T-cell (primary cell): ENCODE data around the gene SPECC1. TPM values are rescaled to one million over a fixed set of nuclear protein-coding genes. Genes with fewer than 3 reads are reported as not detected.

Experiments
- ATAC-seq, 4 experiments: fragments of 200-7000 bp in 3 of 4; fragments of 150-1000 bp in 1 of 4; cut with Tn5 transposase; replicated peaks in 1 of 4; 1 replicate in 3 of 4; 2 replicates in 1 of 4; pipeline ENCODE4 v1.10.0; 2021; ENCODE audit warnings: moderate library complexity in 3 of 4, mild to moderate bottlenecking in 2 of 4, moderate number of reproducible peaks in 1 of 4
- CTCF ChIA-PET, 2 donors: fragments of 300-600 bp; sonication (Branson Sonifier 250); formaldehyde crosslinking; loops; one replicate each; lab custom pipeline; 2022; ENCODE audit warnings: antibody characterized with exemption in 2 of 2; lab: Charles Lee
- POLR2A ChIA-PET, 2 donors: fragments of 300-600 bp; sonication (Branson Sonifier 250); formaldehyde crosslinking; loops; one replicate each; lab custom pipeline; 2022; ENCODE audit warnings: antibody characterized with exemption in 2 of 2; lab: Charles Lee
- DNase-seq, 35 experiments: peaks; one replicate each; pipeline versions ENCODE4 v3.0.0 to v3.0.0-alpha.2; 2013 to 2023
- H3K27ac ChIP-seq: one replicate; pipeline ENCODE4 v1.5.1; 2013; ENCODE audit warnings: low read length
- H3K27me3 ChIP-seq, 2 experiments: replicated peaks in 1 of 2; 1 replicate in 1 of 2; 2 replicates in 1 of 2; pipeline versions ENCODE4 v1.6.1 to v1.7.0; 2013; ENCODE audit warnings: low read length in 1 of 2, mixed read lengths in 1 of 2; ENCODE audit not compliant: control insufficient read depth in 2 of 2, insufficient read depth in 2 of 2; ENCODE audit errors: extremely low read depth in 1 of 2
- H3K36me3 ChIP-seq, 2 donors: 1 replicate in 1 of 2; 2 replicates in 1 of 2; pipeline versions ENCODE4 v1.6.1 to v1.7.0; 2013; ENCODE audit warnings: low read length in 1 of 2; ENCODE audit not compliant: control insufficient read depth in 2 of 2, insufficient read depth in 1 of 2; ENCODE audit errors: extremely low read depth in 1 of 2
- H3K4me1 ChIP-seq, 2 experiments: 1 replicate in 1 of 2; 2 replicates in 1 of 2; pipeline versions ENCODE4 v1.6.1 to v1.7.0; 2013; ENCODE audit warnings: low read length in 2 of 2, mixed read lengths in 1 of 2; ENCODE audit not compliant: insufficient read depth in 2 of 2, control insufficient read depth in 1 of 2; ENCODE audit errors: extremely low read depth in 1 of 2
- H3K4me3 ChIP-seq, 2 donors: 1 replicate in 1 of 2; 2 replicates in 1 of 2; pipeline versions ENCODE4 v1.5.1 to v1.7.0; 2013; ENCODE audit warnings: mild to moderate bottlenecking in 2 of 2, low read length in 1 of 2, moderate library complexity in 1 of 2; ENCODE audit not compliant: control insufficient read depth in 1 of 2; ENCODE audit errors: extremely low read depth in 1 of 2
- H3K9me3 ChIP-seq: 2 replicates; pipeline ENCODE4 v1.7.0; 2013
- H3K27ac Mint-ChIP-seq, 2 donors: one replicate each; pipeline ENCODE4 v1.8.0; 2020 to 2021; ENCODE audit warnings: mild to moderate bottlenecking in 2 of 2, mixed read lengths in 2 of 2
- H3K27me3 Mint-ChIP-seq, 2 donors: one replicate each; pipeline ENCODE4 v1.8.0; 2021 to 2022; ENCODE audit warnings: mixed read lengths in 2 of 2
- H3K36me3 Mint-ChIP-seq: one replicate; pipeline ENCODE4 v1.8.0; 2021; ENCODE audit warnings: mixed read lengths
- H3K4me1 Mint-ChIP-seq, 3 donors: one replicate each; pipeline ENCODE4 v1.8.0; 2020 to 2022; ENCODE audit warnings: mixed read lengths in 3 of 3, mild to moderate bottlenecking in 1 of 3
- H3K4me3 Mint-ChIP-seq, 3 donors: one replicate each; pipeline ENCODE4 v1.8.0; 2020 to 2022; ENCODE audit warnings: mild to moderate bottlenecking in 3 of 3, mixed read lengths in 3 of 3, moderate library complexity in 3 of 3
- H3K9me3 Mint-ChIP-seq, 3 donors: one replicate each; pipeline ENCODE4 v1.8.0; 2020 to 2022; ENCODE audit warnings: mixed read lengths in 3 of 3
- WGBS: methylation state at CpG from one replicate; pipeline ENCODE4 v1.1.5; 2013; ENCODE audit warnings: missing lambda C conversion rate; ENCODE audit not compliant: insufficient coverage; 5-methylcytosine and 5-hydroxymethylcytosine counted together
- total RNA-seq, 35 experiments: library from RNA in 6 of 35; stranded (reverse) in 6 of 35; fragments of 120-200 nt in 1 of 35; gene quantifications; one replicate each; pipeline versions ENCODE4 v1.2.1 to v1.2.4 and lab custom pipeline; 2013 to 2026

SPECC1 gene
- total RNA-seq, 5 donors from 2014 or later (not counting 1 experiment from before 2014, with no cell fraction given): 3.9 to 12.9 (median 6.0) TPM

DNA sequence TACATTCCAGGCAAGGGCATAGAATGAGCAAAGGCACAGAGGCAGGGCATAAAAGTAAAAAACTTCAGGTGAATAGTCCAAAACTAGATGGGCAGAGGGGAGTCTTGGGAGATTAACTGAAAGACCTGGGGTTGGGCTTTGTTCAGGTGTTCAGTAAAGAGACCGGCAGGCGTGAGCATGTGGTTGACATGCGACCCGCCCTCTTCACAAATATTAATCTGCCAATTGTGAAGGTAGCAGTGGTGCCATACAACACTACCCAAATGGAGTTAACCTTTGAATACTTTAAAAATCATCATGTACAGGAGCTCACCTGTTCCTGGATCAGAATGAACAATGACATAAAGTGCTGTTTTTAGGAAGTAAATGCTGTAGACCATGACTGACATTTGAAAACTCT, 232.7 kb downstream of the SPECC1 start:
- DNase-seq (no peak), ATAC-seq (no peak)
- H3K27ac ChIP-seq: no peak overlapping the region
- peaks cover 12 to 13% of the 10 kb centered on the region in 2 experiments for H3K4me1 ChIP-seq
- Mint-ChIP-seq H3K27me3 (no peaks in the 10 kb centered on the region), H3K36me3 (no peaks in the 10 kb centered on the region), H3K27ac (no peak overlapping the region), H3K4me3 (no peak overlapping the region), H3K4me1 (peaks cover 13 to 31% (median 22%) of the 10 kb centered on the region in 3 donors), H3K9me3 (no peaks in the 10 kb centered on the region)
- no peaks in the 10 kb centered on the region for H3K27me3 ChIP-seq
- H3K4me3 ChIP-seq: no peak overlapping the region
- no peaks in the 10 kb centered on the region for H3K9me3 ChIP-seq
- WGBS: no CpG with 5 or more reads among the region's 4 CpGs
- H3K36me3 ChIP-seq: no peaks in the 10 kb centered on the region
- ChIA-PET CTCF (no interaction called here), POLR2A (no interaction called here)

DNA sequence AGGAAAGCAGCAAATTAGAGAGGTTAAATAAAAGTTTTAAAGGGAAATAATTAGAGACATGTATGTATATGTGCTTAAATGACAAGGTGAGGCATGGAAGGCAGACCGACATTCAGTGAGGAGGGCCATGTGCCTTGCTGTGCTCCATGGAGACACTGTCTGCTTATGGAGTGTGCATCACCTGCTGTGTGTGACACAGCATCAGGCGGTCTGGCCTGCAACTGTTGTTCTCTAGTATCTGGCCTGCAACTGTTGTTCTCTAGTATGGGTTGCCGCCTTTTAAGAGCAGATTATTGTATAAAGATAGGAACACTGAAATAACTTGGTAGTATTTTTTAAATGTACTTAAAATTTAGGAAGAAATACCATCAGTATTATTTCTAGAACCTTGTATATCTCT, 233.1 kb downstream of the SPECC1 start:
- CTCF ChIA-PET: no interaction called here
- H3K27ac Mint-ChIP-seq: no peak overlapping the region

GRCh38 chr17:20243524-20243923, 234.4 kb downstream of the SPECC1 start:
- peaks cover 12 to 18% of the 10 kb centered on the region in 2 experiments for H3K4me1 ChIP-seq
- no peak overlapping the region for H3K4me3 Mint-ChIP-seq
- H3K27me3 Mint-ChIP-seq: no peaks in the 10 kb centered on the region
- H3K9me3 ChIP-seq: no peaks in the 10 kb centered on the region
- peaks cover 19 to 46% (median 32%) of the 10 kb centered on the region in 3 donors for H3K4me1 Mint-ChIP-seq
- no peaks in the 10 kb centered on the region for H3K27me3 ChIP-seq
- H3K27ac ChIP-seq: no peak overlapping the region
- no peak for ATAC-seq
- peaks cover 3% of the 10 kb centered on the region for H3K36me3 Mint-ChIP-seq
- H3K4me3 ChIP-seq: no peak overlapping the region
- WGBS: no CpG with 5 or more reads among the region's 1 CpG
- H3K27ac Mint-ChIP-seq: no peak overlapping the region
- no peaks in the 10 kb centered on the region for H3K36me3 ChIP-seq
- no peak for DNase-seq
- no peaks in the 10 kb centered on the region for H3K9me3 Mint-ChIP-seq
- ChIA-PET CTCF (no interaction called here), POLR2A (no interaction called here)

More for the DNA sequence above, 233.1 kb downstream of the SPECC1 start:
- Histone ChIP-seq H3K27me3 (no peaks in the 10 kb centered on the region), H3K36me3 (no peaks in the 10 kb centered on the region), H3K9me3 (no peaks in the 10 kb centered on the region), H3K4me3 (no peak overlapping the region), H3K4me1 (peaks cover 12 to 17% of the 10 kb centered on the region in 2 experiments), H3K27ac (no peak overlapping the region)
- DNase-seq (no peak), ATAC-seq (no peak)
- WGBS: 100% methylated on average over 1 of the region's 3 CpGs
- POLR2A ChIA-PET: no interaction called here
- no peaks in the 10 kb centered on the region for H3K9me3 Mint-ChIP-seq
- no peaks in the 10 kb centered on the region for H3K36me3 Mint-ChIP-seq
- H3K4me1 Mint-ChIP-seq: peaks cover 18 to 35% (median 24%) of the 10 kb centered on the region in 3 donors
- no peak overlapping the region for H3K4me3 Mint-ChIP-seq
- no peaks in the 10 kb centered on the region for H3K27me3 Mint-ChIP-seq

DNA sequence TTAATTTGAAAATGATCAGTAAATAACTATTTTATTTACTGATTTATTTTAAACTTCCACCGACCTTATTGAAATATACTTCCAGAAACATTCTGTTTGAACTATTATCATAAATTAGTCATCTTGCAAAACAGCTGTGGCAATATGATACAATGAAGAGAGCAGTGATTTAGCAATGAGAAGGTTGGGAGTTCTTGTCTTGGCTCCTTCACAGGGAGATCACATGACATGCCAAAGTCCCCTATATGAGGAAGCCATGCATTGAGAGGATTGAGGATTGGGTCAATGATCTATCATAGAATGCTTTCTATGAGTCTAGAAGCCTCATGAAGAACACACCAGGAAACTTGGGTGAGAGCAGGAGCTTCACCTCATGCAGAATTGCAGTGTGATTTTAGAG, 235.5 kb downstream of the SPECC1 start:
- no peak overlapping the region for H3K4me3 ChIP-seq
- ChIA-PET POLR2A (no interaction called here), CTCF (interaction anchor here in 1 of 2 donors (0.9 kb wide), 1 partner anchor 12 kb away, joined by 4 read pairs; no protein-coding TSS in a partner anchor)
- Mint-ChIP-seq H3K27me3 (no peaks in the 10 kb centered on the region), H3K9me3 (peaks cover 0 to 3% (median 0%) of the 10 kb centered on the region in 3 donors), H3K36me3 (peaks cover 5% of the 10 kb centered on the region), H3K4me3 (no peak overlapping the region), H3K4me1 (peaks cover 22 to 51% (median 34%) of the 10 kb centered on the region in 3 donors), H3K27ac (no peak overlapping the region)
- no peak for DNase-seq
- H3K4me1 ChIP-seq: peaks cover 12 to 18% of the 10 kb centered on the region in 2 experiments
- no peak for ATAC-seq
- H3K9me3 ChIP-seq: no peaks in the 10 kb centered on the region
- H3K27ac ChIP-seq: no peak overlapping the region
- H3K27me3 ChIP-seq: no peaks in the 10 kb centered on the region
- no CpG with 5 or more reads among the region's 1 CpG for WGBS
- no peaks in the 10 kb centered on the region for H3K36me3 ChIP-seq

DNA sequence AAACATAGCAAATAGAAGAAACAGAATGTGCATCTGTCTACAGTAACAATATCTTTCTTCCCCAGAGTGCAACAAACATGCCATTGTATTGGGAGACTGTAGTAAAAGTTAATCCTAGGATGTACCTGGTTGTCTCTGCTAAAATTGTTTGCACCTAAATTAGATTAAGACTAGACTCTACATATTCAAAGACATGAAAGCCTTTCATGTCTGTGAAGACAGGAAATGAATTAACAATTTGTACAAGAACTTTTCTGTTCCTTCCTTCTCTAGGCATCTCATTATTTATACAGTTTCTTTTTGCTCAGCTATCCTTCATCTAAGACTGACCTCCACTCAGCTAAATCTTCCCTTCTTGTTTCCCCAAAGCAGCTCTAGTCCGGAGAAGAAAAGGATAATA, 237.5 kb downstream of the SPECC1 start:
- POLR2A ChIA-PET: no interaction called here
- Mint-ChIP-seq H3K36me3 (peaks cover 8% of the 10 kb centered on the region), H3K4me1 (peaks cover 27 to 48% (median 37%) of the 10 kb centered on the region in 3 donors), H3K9me3 (peaks cover 0 to 6% (median 0%) of the 10 kb centered on the region in 3 donors), H3K27me3 (no peaks in the 10 kb centered on the region), H3K27ac (peak overlapping the region; percentile 85 to 89), H3K4me3 (peak overlapping the region; percentile 3 to 69 (median 35))
- H3K36me3 ChIP-seq: no peaks in the 10 kb centered on the region
- WGBS: no CpG with 5 or more reads among the region's 1 CpG
- DNase-seq (peak in 1 of 35 experiments; percentile 12), ATAC-seq (peak; percentile 34 to 82 (median 74))
- H3K4me3 ChIP-seq: no peak overlapping the region
- CTCF ChIA-PET: no interaction called here
- H3K4me1 ChIP-seq: peaks cover 12 to 18% of the 10 kb centered on the region in 2 experiments
- H3K27ac ChIP-seq: no peak overlapping the region
- H3K9me3 ChIP-seq: no peaks in the 10 kb centered on the region
- no peaks in the 10 kb centered on the region for H3K27me3 ChIP-seq

DNA sequence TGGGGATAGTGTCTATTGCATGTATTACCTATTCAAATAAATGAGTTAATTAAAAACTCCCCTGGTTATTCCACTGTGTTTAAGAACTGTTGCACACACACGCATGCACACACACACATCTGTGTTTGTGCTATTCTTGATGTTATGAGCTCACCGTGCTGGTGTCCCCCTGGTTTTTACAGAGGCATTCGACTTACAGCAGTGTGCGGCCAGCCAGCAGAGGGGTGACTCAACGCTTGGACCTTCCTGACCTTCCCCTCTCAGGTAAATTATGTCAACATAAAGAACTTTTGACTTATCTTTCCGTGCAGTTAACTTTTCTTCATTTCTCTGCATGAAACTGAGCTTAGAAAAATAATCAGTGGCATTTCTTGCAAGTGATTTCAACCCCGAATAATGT, 244.2 kb downstream of the SPECC1 start:
- Histone ChIP-seq H3K4me3 (no peak overlapping the region), H3K9me3 (peaks cover 2% of the 10 kb centered on the region), H3K27me3 (no peaks in the 10 kb centered on the region), H3K27ac (no peak overlapping the region), H3K4me1 (peaks cover 20 to 23% of the 10 kb centered on the region in 2 experiments), H3K36me3 (no peaks in the 10 kb centered on the region)
- H3K27ac Mint-ChIP-seq: peak overlapping the region in 1 of 2 donors; percentile 76
- ChIA-PET CTCF (no interaction called here), POLR2A (no interaction called here)
- peaks cover 32 to 56% (median 34%) of the 10 kb centered on the region in 3 donors for H3K4me1 Mint-ChIP-seq
- peaks cover 6 to 11% (median 6%) of the 10 kb centered on the region in 3 donors for H3K9me3 Mint-ChIP-seq
- no peaks in the 10 kb centered on the region for H3K27me3 Mint-ChIP-seq
- DNase-seq: no peak
- no peak overlapping the region for H3K4me3 Mint-ChIP-seq
- peaks cover 20% of the 10 kb centered on the region for H3K36me3 Mint-ChIP-seq
- ATAC-seq: no peak
- WGBS: 100% methylated on average over 2 of the region's 7 CpGs
